A172 (cell line): ENCODE data around the gene NRCAM. TPM values are rescaled to one million over a fixed set of nuclear protein-coding genes. Genes with fewer than 3 reads are reported as not detected.

Experiments
- DNase-seq: peaks from one replicate; pipeline ENCODE4 v3.0.0-alpha.2; 2015; ENCODE audit warnings: low spot score
- total RNA-seq: library from RNA; depleted of rRNA; stranded (reverse); fragments of >200 nt; shearing (Covaris generic); gene quantifications from 2 replicates; pipeline ENCODE4 v1.2.3, GENCODE V29; 2014

Gene NRCAM
- total RNA-seq, 1 experiment from 2014 or later = 0.16 TPM

DNA sequence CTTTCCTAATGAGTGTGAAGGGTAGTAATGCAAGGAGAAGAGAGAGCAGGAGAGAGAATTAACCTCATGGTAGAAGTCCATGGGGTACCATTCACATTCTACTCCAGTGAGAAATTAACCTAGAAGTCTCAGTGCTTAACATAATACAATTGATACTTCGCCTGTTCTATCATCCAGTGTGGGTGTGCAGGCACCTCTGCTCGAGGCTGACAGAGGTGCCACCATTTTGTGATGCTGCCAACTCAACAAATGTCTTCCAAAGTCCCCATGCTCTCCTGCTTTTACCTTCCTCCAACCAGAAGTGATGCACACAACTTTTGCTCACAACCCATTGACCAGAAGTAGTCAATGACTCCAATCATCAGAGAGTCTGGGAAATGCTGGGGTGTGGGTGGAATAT, 207.8 kb downstream of the NRCAM start:
- DNase-seq = no peak

DNA sequence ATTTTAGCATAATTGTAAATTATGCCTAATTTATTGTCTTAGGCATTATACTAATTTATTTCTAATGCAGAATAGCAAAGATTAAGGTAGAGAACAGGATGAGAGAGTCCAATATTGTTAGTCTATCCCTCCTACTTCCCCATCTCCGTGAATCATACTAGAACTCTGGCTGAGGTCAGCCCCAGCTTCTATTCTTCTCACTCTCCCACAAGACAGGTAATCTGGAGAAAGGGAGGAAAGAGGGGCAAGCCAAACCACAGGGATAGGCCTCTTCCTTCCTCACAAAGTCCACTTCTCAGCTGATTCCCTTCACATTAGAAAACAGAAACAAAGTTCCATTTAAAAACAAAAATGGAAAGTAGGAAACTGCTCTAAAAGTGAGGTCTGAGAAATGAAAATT, 208.6 kb downstream of the NRCAM start:
- DNase-seq = no peak

DNA sequence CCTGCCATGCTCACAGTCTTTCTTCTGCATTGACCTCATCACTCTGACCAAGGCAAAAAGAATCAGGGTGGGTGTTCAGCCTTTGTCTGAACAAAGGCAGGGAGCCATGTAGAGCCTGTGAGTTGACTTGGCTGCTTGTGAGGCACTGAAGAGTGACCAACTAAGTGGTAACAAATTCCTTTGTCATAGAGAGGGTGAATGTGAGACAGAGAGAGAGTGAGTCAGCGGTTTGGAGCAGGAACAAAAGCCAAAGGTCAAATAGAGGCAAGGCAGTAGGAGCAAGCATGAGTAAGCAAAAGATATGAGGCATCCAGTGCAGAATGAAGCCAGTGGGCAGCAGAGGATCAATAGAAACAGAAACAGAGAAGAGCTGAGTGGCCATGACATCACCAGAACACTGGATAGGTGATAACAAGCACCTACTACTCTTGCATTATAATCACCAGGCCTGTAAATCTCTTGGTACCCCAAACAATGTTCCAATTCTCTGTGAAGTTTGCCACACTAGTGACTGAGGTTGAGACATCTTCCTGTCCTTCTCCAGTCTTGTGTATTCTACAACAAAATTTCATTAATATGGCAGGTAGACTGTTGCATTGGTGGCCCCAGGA, 209.9 kb downstream of the NRCAM start:
- DNase-seq = peak; percentile 85

DNA sequence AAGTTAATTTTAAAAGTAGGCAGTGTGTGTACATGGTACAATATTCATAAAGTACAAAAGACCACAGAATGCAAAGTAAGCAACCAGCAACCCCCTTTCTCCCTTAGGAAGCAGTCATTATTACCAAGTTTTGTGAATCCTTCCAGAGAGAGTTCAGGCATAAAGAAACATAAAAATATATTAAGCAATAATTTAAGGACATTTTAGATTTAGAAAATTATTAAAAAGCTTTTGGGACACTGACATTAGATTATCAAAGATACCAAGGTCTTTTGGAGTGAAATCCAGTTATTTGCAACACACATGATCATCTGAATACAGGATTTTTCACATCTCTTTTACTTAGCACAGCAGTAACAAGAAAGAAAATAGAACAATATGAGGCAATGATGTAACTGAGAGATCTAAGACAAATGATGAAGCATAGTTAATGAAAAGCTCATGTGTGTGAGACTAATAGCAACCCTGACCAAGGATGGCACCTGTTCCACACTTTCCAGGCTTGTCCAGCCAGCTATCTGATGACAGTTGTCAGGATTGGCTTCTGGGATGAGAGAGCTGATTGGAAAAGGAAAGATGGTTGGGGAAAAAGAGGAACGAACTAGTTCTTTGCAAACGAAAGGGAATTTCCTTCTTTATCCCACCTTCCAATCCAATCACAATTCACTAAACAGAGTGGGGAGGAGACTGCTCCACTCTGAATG, 210.6 kb downstream of the NRCAM start:
- no peak for DNase-seq

DNA sequence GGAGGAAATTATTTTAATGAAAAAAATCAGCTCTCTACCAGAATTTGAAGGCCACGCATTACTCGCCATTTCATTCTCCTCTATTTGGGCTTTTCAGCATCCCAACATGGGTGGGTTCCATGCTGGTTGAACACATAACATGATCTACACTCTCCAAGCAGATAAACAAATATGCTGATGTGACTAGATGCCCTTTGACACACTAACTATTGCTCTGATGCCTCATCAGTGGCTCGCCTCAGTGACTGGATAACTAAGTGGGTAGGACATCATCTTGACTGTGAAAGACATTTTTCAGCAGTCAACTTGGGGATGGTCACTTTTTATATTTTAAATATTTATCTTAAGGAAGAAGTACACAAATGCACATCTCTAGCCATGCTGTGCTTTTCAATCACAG, 212.1 kb downstream of the NRCAM start:
- DNase-seq = no peak

DNA sequence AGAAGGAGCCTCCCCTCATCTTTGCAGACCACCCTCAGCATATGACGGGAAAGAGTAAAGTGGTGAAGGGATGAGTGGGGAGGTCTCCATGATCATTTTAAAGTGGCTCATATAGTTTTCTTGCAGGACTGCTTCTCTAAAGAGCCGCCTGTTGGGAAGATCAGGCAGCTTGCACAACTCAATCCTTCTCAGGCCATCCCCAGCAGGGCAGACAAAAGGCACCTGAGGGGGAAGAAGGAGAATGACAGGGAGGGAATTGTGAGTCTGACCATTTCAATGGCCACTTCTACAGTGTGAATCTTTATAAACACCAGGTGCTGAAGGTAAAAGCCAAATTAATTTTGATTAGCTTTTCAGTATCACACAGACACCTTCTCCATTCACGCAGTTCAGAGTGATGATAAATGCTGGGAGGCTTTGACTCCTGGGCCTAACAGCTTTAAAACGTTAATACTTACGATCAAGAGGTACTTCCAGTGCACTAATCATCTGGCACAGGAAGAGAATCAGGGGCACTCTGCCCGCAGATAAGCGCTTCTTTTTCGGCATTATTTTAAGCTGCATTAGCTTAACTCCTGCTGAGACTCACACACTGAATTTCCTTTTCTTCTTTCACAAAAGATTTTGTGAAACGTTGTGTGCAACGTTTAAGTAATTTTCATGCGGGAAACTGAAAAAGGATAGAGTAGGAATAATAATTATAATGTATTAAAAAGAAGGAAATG, 216.6 kb downstream of the NRCAM start:
- no peak for DNase-seq

DNA sequence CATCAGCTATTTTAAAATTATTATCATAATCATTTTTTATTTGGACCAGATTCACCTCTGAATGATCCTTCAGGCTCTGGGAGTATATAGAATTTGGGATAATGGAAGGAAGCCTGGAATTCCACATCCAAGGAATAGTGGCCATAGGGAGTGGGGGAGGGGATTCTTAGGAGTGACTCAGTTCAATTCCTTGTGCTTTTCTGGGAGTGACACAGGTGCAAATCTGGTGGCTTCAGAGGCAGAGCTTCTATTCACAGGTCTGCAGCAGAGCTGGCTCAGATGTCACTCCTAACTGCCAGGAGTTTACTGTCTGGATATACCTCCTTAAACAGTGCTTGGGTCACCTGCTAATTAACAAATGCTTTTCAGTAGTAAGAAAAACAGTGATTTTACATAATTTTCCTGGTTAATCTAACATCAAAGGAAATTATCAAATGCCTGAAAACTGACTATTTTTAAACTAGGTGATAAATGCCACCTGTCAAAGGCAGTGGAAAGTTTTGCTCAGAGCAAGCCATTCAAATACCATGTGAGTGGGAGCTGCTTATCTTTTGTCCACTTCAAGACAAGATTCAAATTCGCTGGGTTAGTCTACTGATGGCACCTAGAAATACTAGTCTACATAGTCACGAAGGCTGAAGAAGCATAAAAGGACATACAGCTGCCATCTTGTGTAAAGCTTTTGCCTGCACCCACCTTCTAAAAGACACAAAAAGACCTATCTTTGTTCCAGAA, 219.4 kb downstream of the NRCAM start:
- DNase-seq = no peak

DNA sequence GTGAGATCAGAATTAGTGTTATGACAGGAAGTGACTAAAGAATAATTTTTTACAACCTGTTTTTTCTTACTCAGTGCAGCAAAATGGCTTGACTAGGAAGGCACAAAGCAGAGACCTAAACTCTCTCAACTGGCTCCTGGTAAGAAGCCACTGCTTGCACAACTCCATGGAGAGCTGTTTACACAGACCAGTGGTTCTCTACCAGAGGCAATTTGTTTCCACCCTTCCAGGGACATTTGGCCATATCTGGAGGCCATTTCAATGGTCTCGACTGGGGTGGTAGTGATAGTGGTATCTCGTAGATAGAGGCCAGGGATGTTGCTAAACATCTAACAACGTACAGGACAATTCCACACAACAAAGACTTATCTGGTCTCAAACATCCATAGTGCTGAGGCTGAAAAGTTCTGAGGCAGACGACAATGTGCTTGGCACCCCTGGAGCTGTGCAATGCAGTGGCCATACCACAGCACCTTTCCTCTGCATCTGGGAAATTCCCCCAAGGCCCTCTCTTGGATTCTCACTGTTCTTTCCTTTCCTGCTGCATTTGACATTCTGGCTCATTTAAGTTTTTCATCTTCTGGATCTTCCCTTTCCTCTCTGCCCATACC, 220.7 kb downstream of the NRCAM start:
- peak; percentile 10 for DNase-seq

DNA sequence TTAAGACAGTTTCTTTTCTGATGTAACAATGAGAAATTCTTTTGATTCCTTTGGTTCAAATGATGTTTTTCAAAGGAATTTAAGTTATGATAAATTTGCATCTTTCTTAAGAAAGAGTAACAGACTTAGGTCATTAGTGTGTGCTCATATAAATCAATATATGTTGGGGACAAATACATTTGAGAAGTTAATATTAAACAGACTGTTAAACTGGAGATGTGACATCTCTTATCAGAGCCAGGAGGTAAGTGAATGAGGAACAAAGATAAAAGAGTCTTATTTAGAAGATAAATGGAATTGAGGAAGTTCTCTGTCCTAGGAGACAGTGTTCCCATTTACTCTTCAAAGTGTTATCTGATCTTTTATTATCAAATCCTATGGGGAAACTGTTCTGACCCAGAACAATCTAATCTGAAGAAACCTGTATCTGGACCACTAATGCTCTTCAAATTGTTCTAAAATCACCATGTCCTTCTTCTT, 221.2 kb downstream of the NRCAM start:
- DNase-seq = no peak

DNA sequence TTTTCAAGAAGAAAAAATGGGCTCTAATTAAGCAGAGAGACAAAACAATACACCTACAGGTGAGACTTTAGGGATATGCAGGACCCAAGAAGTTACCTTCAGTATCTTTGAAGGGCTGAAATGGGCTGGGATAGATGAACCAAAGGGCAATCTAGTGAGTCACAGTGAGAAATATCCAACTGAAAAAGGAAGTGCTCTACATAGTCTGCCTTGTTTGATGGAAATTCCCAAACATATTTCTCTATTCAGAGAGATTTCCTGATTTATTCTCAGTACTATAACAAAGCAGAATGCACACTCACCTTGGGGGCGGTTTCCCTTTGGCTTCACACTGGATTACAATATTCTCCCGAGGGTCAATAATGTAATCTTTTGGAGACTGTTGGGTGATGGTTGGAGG, 222.0 kb downstream of the NRCAM start:
- DNase-seq = peak; percentile 27

DNA sequence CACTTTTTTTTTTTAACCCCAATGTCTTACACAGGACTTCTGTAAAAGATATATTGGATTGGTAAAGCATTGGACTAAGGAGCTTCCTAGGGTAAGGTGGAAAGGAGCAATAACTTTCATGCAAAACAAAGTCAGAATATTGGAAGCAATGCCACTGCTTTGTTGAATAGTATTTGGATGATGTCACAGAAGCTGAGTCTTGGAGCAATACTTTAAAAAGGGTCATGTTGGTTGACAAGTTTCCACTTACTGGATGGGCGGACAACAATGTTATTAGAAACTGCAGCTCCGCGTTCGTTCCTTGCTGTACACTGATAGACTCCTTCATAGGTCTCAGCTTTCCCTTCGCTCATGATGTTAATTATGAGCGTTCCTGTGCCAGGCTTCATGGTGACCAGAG, 224.2 kb downstream of the NRCAM start:
- no peak for DNase-seq

DNA sequence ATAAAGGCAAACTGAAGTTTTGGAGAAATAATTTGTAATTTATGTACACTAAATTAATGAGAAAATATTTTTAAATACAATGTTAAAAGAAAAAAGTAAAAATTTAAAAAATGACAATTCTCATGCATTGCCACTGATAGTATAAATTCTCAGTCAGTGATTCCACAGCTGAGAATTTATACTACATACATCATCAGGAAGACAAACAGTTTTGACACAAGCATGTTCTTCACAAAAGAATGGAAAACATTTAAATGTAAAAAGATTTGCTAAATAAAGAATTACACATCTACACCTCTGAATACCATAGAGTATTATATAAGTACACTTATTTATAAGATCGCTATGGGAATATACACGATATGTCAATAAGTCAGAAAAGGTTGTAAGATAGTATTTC, 225.0 kb downstream of the NRCAM start:
- DNase-seq = no peak

DNA sequence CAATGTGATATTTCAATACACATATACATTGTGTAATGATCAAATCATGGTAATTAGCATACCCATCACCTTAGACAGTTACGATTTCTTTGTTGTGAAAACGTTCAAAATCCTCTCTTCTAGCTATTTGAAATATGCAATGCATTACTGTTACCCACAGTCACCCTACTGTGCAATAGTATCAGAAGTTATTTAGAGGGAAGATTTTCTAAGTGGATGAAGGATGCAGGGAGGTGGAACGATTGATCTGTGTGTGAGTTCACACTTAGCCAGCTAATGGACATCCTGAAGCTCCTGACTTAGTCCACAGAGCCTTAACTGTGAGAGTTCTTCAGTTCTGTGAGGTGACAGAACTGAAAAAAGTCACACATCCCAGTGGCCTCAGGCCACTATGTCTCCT, 228.9 kb downstream of the NRCAM start:
- DNase-seq = no peak

DNA sequence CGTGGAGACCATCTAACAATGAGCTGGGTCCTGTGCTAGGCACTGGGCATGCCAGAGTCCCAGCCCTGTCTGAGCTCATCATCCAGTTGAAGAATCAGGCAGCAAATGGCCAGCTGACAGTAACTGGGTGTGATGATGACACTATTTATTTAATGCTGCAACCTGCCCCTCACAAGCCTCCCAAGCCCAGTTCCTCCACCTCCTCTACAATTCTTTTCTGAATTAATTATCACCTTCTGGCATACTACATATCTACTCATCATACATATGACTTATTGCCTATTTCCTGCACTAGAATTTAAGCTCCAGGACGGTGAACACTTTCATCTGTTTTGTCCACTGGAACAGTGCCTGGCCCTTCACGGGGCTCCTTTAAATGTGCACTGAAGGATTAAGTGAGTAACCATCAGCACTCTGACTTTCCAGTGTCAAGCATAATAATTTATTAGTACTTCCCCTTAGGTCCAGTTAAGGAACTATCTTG, 229.4 kb downstream of the NRCAM start:
- no peak for DNase-seq

DNA sequence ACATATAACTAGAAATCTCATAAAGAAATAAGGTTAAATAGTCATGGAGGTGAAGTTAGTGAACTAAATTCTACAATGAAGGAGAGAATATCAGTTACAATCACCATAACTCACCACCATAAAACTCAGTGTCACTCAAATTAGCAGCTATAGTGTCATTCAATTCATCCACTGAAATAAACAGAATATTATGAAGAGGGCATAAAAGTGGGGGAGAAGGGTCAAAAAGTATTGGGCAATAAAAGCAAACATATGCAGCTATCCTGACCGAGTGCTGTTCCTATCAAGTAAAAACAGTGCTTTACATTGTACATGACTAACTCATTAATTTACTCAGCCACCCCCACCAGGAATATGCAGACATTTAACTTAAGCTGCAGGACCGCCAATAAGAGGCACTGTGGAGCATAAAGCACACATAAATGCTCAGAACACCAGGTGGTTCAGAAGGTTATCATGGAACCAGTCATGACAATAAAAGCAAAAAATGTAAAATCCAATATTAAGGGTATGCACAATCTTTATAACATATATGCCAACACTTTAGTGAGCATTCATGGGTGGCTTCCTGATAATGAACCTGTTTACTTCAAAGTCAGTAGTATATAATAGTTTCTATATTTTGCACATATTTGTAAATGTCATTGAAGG, 230.6 kb downstream of the NRCAM start:
- DNase-seq = no peak

DNA sequence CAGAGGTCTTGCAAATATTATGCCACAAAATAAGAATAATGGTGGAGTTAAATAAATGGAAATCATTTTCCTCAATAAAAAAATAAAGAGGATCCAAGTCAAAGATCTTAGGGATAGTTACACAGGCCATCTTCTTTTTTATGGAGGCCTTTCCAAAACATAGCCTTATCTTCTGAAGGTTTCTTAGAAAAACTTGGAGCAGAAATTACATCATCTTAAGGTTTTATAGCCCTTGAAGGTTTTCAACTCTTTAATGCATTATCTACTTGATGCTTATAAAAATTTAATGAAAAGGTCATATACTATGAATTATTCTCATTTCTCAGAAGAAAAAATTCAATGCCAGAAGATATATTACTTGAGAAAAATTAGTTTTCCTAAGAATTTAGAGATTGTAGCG, 231.8 kb downstream of the NRCAM start:
- no peak for DNase-seq

DNA sequence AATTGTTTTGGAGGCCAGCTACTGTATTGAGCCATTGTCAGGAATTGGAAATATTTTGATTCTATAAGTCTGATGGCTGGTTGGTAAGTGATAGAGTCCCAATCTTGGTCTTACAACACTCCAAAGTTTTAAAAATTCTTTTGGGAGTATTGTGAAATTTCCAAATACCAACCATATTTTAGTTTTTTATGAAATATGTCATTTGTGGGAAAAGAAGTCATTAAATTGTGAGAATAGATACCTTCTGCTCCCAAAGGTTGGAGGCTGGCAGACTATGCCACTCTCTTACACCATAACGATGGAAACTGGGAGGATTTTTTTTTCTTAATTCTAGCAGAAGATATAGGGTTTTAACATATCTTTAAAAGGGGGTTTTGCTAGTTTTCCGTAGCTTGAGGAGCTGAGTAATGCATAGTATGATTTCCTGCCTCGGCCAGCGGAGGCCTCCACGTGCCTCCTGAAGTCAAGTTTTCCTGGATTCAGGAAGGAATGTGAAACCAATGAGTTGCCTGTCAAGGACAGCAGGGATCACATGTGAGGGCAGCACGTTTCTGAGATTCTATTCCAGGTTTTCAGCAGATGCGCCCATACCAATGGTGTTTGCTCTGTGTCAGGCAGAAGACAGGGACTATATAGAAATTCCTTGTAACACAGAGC, 233.9 kb downstream of the NRCAM start:
- DNase-seq = no peak

DNA sequence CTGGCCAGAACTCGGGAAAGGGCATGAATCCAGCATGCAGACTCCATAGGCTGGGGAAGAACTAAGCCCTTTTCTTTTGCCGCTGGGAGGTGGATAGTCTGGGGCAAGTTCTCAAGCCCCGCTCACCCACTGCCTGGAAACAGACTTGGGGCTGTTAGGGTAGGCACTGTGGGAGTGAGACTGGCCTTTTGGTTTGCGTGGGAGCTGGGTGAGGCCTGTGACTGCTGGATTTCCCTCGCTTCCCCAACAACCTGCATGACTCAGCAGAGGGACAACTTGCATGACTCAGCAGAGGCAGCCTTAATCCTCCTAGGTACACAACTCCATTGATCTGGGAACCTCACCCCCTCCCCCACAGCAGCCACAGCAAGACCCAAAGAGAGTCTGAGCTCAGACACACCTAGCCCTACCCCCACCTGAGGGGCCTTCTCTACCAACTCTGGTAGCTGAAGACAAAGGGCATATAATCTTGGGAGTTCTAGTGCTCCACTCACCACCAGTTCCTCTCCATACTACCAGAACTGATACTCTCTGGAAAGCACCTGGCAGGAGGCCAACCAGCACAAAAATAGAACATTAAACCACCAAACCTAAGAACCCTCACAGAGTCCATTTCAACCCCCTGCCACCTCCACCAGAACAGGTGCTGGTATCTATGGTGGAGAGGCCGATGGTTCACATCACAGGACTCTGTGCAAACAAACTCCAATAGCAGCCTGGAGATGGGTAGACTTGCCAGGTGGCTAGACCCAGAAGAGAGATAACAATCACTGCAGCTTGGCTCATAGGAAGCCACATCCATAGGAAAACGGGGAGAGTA, 244.6 kb downstream of the NRCAM start:
- DNase-seq = peak; percentile 79

DNA sequence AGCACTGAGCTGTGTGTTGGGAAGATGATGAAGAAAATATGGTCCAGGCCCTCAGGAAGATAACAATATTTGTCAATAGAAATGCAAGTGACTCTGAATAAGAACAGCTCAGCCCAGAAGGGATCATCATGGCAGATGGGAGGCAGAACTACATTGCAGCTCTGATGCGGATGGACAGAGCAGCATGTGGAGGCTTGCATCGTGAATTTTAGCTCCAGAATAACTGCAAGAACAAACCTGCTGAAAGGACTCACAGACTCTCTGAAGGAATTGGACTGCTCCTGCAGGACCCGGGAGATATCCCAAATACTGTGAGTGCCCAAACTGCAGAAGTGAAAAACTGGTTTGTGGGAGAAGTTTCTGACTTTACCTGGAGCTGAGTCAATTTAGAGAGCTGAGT, 245.4 kb downstream of the NRCAM start:
- DNase-seq = no peak

DNA sequence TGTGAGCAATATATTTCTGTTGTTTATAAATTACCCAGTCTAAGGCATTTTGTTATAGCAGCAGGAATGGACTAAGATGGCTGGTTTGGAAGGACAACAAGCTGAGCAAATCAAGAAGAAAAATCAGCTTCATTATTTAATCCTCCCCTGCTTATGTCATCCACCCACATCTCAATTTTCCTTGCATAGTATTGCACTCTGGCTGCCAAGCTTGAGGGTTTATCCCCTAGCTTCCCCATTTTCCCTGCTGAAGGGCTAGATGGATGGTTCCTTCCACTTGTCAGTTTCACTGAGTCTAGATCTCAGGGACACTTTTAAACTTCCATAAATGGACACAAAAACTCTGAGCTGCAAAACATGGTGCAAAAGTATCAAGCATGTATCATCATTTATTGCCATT, 250.9 kb downstream of the NRCAM start:
- no peak for DNase-seq
